Dendritic cell treated with granulocyte-macrophage colony-stimulating factor and Interleukin-4, amounts not matched to agents 40 ng/mL and 50 ng/mL, for 4 days (primary cell): Measurements from ENCODE around the gene BCL2.

Source experiments
- H3K27ac Mint-ChIP-seq: one replicate; pipeline ENCODE4 v1.8.0; 2022; ENCODE audit warnings: mild to moderate bottlenecking, mixed read lengths
- H3K27me3 Mint-ChIP-seq: one replicate; pipeline ENCODE4 v1.8.0; 2022; ENCODE audit warnings: mild to moderate bottlenecking, mixed read lengths
- H3K36me3 Mint-ChIP-seq: one replicate; pipeline ENCODE4 v1.8.0; 2022; ENCODE audit warnings: low read depth, mixed read lengths
- H3K4me1 Mint-ChIP-seq: one replicate; pipeline ENCODE4 v1.8.0; 2022; ENCODE audit warnings: low read depth, mixed read lengths
- H3K4me3 Mint-ChIP-seq: one replicate; pipeline ENCODE4 v1.8.0; 2022; ENCODE audit warnings: mild to moderate bottlenecking, moderate library complexity, mixed read lengths
- H3K9me3 Mint-ChIP-seq: one replicate; pipeline ENCODE4 v1.8.0; 2022; ENCODE audit warnings: mixed read lengths
- intact Hi-C: fragments of 100-400 bp; cut with micrococcal nuclease; formaldehyde crosslinking; loops from one replicate; pipeline ENCODE4 v1.15.0; 2022

The BCL2 gene

DNA sequence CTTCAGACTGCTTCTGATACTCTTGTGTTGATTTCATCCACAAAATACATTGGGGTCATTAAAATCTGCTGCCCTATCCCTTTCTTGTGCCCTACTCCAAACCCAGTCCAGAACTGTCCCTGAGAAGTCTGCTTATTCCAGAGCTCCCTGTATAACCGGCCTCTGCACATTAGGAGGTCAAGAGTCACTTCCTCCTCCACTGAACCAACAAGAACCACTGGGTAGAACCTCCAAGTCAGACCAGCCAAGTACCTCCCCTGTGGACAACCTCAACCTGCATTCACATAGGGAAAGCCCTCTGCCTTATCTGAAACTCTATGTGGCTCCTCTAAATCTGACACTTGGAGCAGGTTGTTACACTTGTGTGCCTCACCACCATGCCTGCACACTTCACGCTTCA lies 25.3 kb upstream of the BCL2 start:
- H3K27ac Mint-ChIP-seq: no peak overlapping the region
- H3K4me1 Mint-ChIP-seq: peaks cover 5% of the 10 kb centered on the region
- peaks cover 91% of the 10 kb centered on the region for H3K36me3 Mint-ChIP-seq
- H3K4me3 Mint-ChIP-seq: no peak overlapping the region
- no peaks in the 10 kb centered on the region for H3K27me3 Mint-ChIP-seq
- no peaks in the 10 kb centered on the region for H3K9me3 Mint-ChIP-seq
- intact Hi-C loops: loop anchor here (5.0 to 10.0 kb wide), 2 partner anchors 160 to 328 kb away; no protein-coding TSS in a partner anchor

- intact Hi-C loops: loop anchor here (5.0 to 10.0 kb wide), 2 partner anchors 161 to 327 kb away; no protein-coding TSS in a partner anchor
- Mint-ChIP-seq H3K36me3 (peaks cover 92% of the 10 kb centered on the region), H3K27ac (no peak overlapping the region), H3K4me1 (peaks cover 5% of the 10 kb centered on the region), H3K4me3 (no peak overlapping the region), H3K9me3 (no peaks in the 10 kb centered on the region), H3K27me3 (no peaks in the 10 kb centered on the region)
Measured at GRCh38 chr18:63344263-63344662, 24.7 kb upstream of the BCL2 start.

DNA sequence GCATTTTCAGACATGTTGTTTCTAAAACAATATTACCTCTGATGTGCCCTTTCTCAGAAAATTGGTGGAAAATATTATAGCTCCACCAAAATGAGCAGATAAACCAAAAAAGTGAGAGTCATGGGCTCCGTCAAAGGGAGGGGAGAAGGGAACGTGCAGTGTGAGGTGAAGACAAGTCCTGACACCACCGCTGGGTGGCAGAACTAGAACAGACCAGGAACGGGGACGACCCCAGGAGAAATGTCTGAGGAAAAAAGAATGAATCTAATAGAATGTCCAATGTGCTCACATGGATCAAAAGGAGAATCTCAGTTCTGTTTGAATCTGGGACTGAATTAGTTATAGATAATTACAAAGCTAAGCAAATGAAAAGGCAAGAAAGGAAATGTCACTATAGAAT lies 22.6 kb upstream of the BCL2 start:
- Mint-ChIP-seq H3K9me3 (no peaks in the 10 kb centered on the region), H3K4me1 (peaks cover 5% of the 10 kb centered on the region), H3K27ac (no peak overlapping the region), H3K36me3 (peaks cover 94% of the 10 kb centered on the region), H3K27me3 (no peaks in the 10 kb centered on the region), H3K4me3 (no peak overlapping the region)
- intact Hi-C loops: loop anchor here (1.0 to 10.0 kb wide), 3 partner anchors 97 to 325 kb away; no protein-coding TSS in a partner anchor

GRCh38 chr18:63339920-63340484 lies 20.4 kb upstream of the BCL2 start:
- Mint-ChIP-seq H3K36me3 (peaks cover 94% of the 10 kb centered on the region), H3K4me1 (peaks cover 2% of the 10 kb centered on the region), H3K4me3 (no peak overlapping the region), H3K27me3 (no peaks in the 10 kb centered on the region), H3K9me3 (no peaks in the 10 kb centered on the region), H3K27ac (no peak overlapping the region)
- intact Hi-C loops: loop anchor here (5.0 to 10.0 kb wide), 2 partner anchors 165 to 323 kb away; no protein-coding TSS in a partner anchor

DNA sequence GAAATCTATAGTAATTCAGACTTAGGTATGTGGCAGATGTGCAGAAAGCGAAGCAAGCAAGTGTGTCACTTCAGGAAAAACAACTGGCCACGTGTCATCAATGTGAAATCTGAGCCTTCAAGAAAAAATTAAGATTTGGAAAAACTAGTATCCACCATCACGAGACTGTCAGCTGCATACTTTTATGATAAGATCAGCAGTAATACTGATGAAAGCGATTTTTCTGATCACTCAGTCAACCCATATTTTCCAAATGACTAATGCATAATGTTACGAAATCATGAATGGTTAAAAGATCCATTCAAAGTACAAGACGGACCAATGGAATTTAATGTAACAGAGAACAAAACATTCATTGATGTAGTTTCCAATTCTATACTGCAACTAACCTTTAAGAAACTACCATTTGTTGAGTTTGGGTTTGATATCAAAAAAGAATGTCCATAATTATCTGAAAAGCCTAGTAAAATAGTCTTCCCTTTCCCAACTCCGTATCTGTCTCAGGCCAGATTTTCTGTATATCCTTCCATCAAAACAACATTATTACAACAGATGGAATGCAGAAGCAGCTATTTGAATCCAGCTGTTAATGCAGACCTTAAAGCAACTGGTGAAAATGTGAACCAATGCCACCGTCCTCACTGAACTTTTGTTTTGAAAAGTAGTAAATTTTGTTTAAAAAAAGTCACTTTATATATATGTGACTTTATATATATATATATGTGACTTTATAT lies 17.0 kb upstream of the BCL2 start:
- intact Hi-C loops: no loop called here
- Mint-ChIP-seq H3K27ac (no peak overlapping the region), H3K4me3 (no peak overlapping the region), H3K4me1 (no peaks in the 10 kb centered on the region), H3K27me3 (no peaks in the 10 kb centered on the region), H3K9me3 (no peaks in the 10 kb centered on the region), H3K36me3 (peaks cover 95% of the 10 kb centered on the region)

DNA sequence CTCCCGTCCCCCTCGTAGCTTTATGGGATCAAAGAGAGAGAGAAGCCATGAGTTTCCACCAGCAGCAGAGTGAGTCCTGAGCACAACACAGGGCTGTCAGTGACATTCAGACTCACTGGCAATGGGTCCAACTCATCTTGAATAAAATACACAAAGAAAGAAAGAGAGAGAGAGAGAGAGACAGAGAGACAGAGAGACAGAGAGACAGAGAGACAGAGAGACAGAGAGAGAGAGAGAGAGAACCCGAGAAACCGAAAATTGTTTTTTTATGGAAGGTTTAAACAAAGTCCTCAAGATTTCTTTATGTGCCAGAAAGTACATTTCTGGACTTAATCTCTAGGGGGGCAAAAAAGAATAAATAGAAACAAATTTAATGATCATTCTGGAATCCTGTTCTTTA lies 11.5 kb upstream of the BCL2 start:
- H3K4me3 Mint-ChIP-seq: no peak overlapping the region
- intact Hi-C loops: no loop called here
- no peaks in the 10 kb centered on the region for H3K9me3 Mint-ChIP-seq
- H3K27me3 Mint-ChIP-seq: no peaks in the 10 kb centered on the region
- no peaks in the 10 kb centered on the region for H3K4me1 Mint-ChIP-seq
- no peak overlapping the region for H3K27ac Mint-ChIP-seq
- peaks cover 60% of the 10 kb centered on the region for H3K36me3 Mint-ChIP-seq

- intact Hi-C loops: no loop called here
- H3K27ac Mint-ChIP-seq: no peak overlapping the region
- H3K36me3 Mint-ChIP-seq: peaks cover 45% of the 10 kb centered on the region
- no peaks in the 10 kb centered on the region for H3K4me1 Mint-ChIP-seq
- no peaks in the 10 kb centered on the region for H3K9me3 Mint-ChIP-seq
- H3K27me3 Mint-ChIP-seq: no peaks in the 10 kb centered on the region
- H3K4me3 Mint-ChIP-seq: no peak overlapping the region
Measured at GRCh38 chr18:63329431-63330145, 10.0 kb upstream of the BCL2 start.

DNA sequence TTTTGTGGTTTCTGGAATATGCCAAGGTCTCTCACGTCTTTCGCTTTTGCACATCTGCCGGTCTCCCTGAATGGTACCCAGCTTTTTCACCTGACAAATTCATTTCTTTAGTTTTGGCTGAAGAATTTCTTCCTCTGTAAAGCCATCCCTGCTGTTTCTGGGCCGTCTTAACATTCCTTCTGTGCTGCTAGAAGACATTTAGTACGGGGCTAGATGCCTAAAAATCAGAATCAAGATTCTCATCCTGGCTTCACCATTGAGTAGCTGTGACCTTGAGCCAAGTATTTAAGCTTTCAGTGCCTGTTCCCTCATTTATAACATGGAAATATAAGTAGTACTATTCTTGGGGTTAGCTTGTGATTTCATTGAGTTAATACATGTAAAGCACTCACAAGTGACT lies 6.4 kb upstream of the BCL2 start:
- H3K27me3 Mint-ChIP-seq: peaks cover 3% of the 10 kb centered on the region
- peaks cover 18% of the 10 kb centered on the region for H3K4me1 Mint-ChIP-seq
- peaks cover 9% of the 10 kb centered on the region for H3K36me3 Mint-ChIP-seq
- H3K9me3 Mint-ChIP-seq: no peaks in the 10 kb centered on the region
- no peak overlapping the region for H3K27ac Mint-ChIP-seq
- intact Hi-C loops: no loop called here
- no peak overlapping the region for H3K4me3 Mint-ChIP-seq

DNA sequence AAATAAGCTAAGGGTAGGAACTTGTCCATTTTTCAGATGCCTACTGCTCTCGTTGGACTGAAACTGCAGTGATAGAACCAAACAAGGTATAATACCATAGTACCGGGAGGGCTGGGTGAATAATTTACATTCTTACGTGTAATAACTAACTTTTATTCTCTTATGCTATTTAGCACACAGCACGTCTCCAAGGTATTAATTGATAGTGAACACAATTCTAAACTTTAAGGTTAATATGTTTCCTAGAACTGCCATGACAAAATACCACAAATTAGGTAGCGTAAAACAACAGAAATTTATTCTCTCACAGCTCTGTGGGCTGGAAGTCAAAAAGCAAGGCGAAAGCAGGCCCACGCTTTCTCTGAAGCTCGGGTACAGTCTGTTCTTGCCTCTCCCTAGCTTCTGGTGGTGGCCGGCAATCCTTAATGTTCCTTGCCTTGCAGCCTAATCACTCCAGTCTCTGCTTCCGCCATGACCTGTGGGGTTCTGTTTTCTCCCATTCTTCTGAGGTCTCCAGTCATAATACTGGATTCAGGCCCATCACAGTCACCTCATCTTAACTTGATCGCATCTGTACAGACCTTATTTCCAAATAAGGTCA lies 5.6 kb upstream of the BCL2 start:
- intact Hi-C loops: no loop called here
- H3K27me3 Mint-ChIP-seq: peaks cover 3% of the 10 kb centered on the region

DNA sequence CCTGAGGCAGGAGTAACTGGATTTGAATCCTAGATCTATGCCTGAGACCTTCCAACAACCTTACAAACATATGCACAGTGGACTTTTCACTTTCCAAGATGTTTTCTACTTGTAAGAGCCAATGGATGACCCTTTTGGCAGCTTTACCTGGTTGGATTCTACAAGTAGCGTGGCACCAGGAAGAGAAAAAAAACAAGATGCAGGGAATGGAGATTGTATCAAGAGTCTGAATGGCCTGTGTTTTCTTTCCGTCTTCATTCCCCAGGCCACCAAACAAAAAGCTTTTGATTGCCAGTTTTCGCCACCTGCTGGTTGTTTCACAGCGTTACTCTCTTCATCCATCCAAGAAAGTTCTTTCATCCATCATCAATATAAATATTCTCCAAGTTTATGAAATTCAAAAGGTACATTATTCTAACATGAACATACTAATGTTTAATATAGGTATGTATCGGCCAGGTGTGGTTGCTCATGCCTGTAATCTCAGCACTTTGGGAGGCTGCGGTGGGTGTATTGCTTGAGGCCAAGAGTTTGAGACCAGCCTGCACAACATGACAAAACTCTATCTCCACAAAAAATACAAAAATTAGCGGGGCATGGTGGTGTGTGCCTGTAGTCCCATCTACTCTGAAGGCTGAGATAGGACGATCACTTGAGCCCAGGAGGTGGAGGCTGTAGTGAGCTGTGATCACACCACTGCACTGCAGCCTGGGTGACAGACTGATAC lies 3.5 kb upstream of the BCL2 start:
- no peaks in the 10 kb centered on the region for H3K9me3 Mint-ChIP-seq
- H3K4me3 Mint-ChIP-seq: no peak overlapping the region
- no peak overlapping the region for H3K27ac Mint-ChIP-seq
- intact Hi-C loops: loop anchor here (1.0 kb wide), 2 partner anchors 192 to 307 kb away; no protein-coding TSS in a partner anchor
- H3K36me3 Mint-ChIP-seq: no peaks in the 10 kb centered on the region
- H3K27me3 Mint-ChIP-seq: peaks cover 15% of the 10 kb centered on the region
- peaks cover 37% of the 10 kb centered on the region for H3K4me1 Mint-ChIP-seq

More for the DNA sequence above, 5.6 kb upstream of the BCL2 start:
- no peaks in the 10 kb centered on the region for H3K9me3 Mint-ChIP-seq
- H3K27ac Mint-ChIP-seq: no peak overlapping the region
- H3K4me3 Mint-ChIP-seq: no peak overlapping the region
- peaks cover 23% of the 10 kb centered on the region for H3K4me1 Mint-ChIP-seq
- peaks cover 3% of the 10 kb centered on the region for H3K36me3 Mint-ChIP-seq

- no peaks in the 10 kb centered on the region for H3K36me3 Mint-ChIP-seq
- H3K27me3 Mint-ChIP-seq: peaks cover 22% of the 10 kb centered on the region
- no peaks in the 10 kb centered on the region for H3K9me3 Mint-ChIP-seq
- H3K4me3 Mint-ChIP-seq: no peak overlapping the region
- H3K4me1 Mint-ChIP-seq: peaks cover 43% of the 10 kb centered on the region
- H3K27ac Mint-ChIP-seq: no peak overlapping the region
- intact Hi-C loops: no loop called here
Measured at GRCh38 chr18:63322206-63322605, 2.6 kb upstream of the BCL2 start.

DNA sequence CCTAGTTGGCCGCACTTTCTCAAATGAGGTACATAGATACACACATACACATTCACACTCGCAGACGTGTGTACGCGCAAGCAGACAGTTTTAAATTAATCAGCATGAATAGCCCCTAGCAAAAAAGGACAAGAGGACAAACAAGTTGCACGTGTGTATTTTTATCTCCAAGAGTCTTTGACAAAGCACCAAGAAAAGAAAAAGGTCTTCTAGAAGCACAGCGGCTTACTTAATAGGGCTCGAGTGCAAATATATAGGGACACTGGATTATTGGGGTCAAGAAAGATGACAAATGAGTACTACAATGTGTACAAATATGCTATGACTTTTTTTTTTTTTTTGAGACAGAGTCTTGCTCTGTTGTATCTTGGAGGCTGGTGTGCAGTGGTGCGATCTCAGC lies 1.7 kb upstream of the BCL2 start:
- no peak overlapping the region for H3K27ac Mint-ChIP-seq
- peak overlapping the region; percentile 73 for H3K4me3 Mint-ChIP-seq
- peaks cover 22% of the 10 kb centered on the region for H3K27me3 Mint-ChIP-seq
- H3K4me1 Mint-ChIP-seq: peaks cover 43% of the 10 kb centered on the region
- no peaks in the 10 kb centered on the region for H3K36me3 Mint-ChIP-seq
- intact Hi-C loops: no loop called here
- H3K9me3 Mint-ChIP-seq: no peaks in the 10 kb centered on the region

DNA sequence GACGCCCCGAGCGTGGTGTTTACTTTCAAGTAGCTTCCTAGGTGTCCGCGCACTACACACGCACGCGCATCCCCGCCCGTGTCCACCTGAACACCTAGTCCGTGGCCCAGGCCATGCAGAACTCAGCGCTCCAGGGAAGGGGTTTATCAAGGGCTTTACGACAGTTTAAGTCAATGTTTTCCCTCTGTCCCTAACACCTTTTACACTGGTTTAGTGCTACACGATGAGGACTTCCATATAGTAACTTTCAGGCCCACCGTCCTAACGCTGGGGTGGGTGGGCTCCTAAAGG lies 1.4 kb upstream of the BCL2 start:
- H3K27ac Mint-ChIP-seq: peak overlapping the region; percentile 80
- H3K27me3 Mint-ChIP-seq: peaks cover 22% of the 10 kb centered on the region
- intact Hi-C loops: no loop called here
- no peaks in the 10 kb centered on the region for H3K36me3 Mint-ChIP-seq
- H3K4me3 Mint-ChIP-seq: peak overlapping the region; percentile 73
- H3K9me3 Mint-ChIP-seq: no peaks in the 10 kb centered on the region
- peaks cover 43% of the 10 kb centered on the region for H3K4me1 Mint-ChIP-seq
